ENCODE measurements around the gene TMEM150B.
"Not testable (repeated sequence)": the region's sequence is repeated elsewhere in the genome, so short reads cannot be mapped to it uniquely, and the experiment has no call there.

Gene TMEM150B

GRCh38 chr19:55333870-55334269, 8.7 kb upstream of the TMEM150B start:
- no peak for DNase-seq

GRCh38 chr19:55329791-55330190, 4.7 kb upstream of the TMEM150B start:
- DNase-seq = not testable (repeated sequence)

GRCh38 chr19:55328774-55329318, 3.7 kb upstream of the TMEM150B start:
- not testable (repeated sequence) for DNase-seq

GRCh38 chr19:55324662-55325061, 479 bp downstream of the TMEM150B start:
- DNase-seq = no peak

- no peak for DNase-seq
These were observed 2.8 kb downstream of the TMEM150B start for GRCh38 chr19:55322204-55322885.

GRCh38 chr19:55321466-55322137, 3.5 kb downstream of the TMEM150B start:
- no peak for DNase-seq

- no peak for DNase-seq
These were observed 4.2 kb downstream of the TMEM150B start for GRCh38 chr19:55320844-55321419.

GRCh38 chr19:55319785-55320184, 5.4 kb downstream of the TMEM150B start:
- peak; percentile 10 for DNase-seq

GRCh38 chr19:55316646-55317045, 8.5 kb downstream of the TMEM150B start:
- no peak for DNase-seq

GRCh38 chr19:55315956-55316525, 9.1 kb downstream of the TMEM150B start:
- no peak for DNase-seq

- no peak for DNase-seq
These were observed 10.7 kb downstream of the TMEM150B start for GRCh38 chr19:55314396-55314795.

- DNase-seq = no peak
These were observed 12.3 kb downstream of the TMEM150B start for GRCh38 chr19:55312621-55313512.

- no peak for DNase-seq
These were observed 13.3 kb downstream of the TMEM150B start for GRCh38 chr19:55311797-55312196.

GRCh38 chr19:55311397-55311796, 13.7 kb downstream of the TMEM150B start:
- DNase-seq = no peak

GRCh38 chr19:55310498-55310897, 14.6 kb downstream of the TMEM150B start:
- no peak for DNase-seq

GRCh38 chr19:55309448-55309847, 15.7 kb downstream of the TMEM150B start:
- DNase-seq = no peak

- no peak for DNase-seq
These were observed 16.9 kb downstream of the TMEM150B start for GRCh38 chr19:55308281-55308680.

GRCh38 chr19:55306712-55307111, 18.4 kb downstream of the TMEM150B start:
- no peak for DNase-seq

GRCh38 chr19:55305983-55306562, 19.1 kb downstream of the TMEM150B start:
- DNase-seq = no peak

- peak; percentile 22 for DNase-seq
These were observed 19.6 kb downstream of the TMEM150B start for GRCh38 chr19:55305491-55305890.

- DNase-seq = no peak
These were observed 20.2 kb downstream of the TMEM150B start for GRCh38 chr19:55304980-55305379.

Data from NCI-H2029 (cell line).